Measurements from ENCODE around the gene SNW1.
"Not testable (repeated sequence)": the region's sequence is repeated elsewhere in the genome, so short reads cannot be mapped to it uniquely, and the experiment has no call there.

The SNW1 gene

DNA sequence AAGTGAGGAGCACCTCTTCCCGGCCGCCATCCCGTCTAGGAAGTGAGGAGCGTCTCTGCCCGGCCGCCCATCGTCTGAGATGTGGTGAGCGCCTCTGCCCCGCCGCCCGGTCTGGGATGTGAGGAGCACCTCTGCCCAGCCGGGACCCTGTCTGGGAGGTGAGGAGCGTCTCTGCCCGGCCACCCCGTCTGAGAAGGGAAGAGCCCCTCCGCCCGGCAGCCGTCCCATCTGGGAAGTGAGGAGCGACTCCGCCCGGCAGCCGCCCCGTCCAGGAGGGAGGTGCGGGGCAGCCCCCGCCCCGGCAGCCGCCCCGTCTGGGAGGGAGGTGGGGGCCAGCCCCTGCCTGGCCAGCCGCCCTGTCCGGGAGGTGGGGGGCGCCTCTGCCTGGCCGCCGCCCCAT is 13.5 kb downstream of the SNW1 start:
- not testable (repeated sequence) for DNase-seq (ENCODE audit: low read depth)

DNA sequence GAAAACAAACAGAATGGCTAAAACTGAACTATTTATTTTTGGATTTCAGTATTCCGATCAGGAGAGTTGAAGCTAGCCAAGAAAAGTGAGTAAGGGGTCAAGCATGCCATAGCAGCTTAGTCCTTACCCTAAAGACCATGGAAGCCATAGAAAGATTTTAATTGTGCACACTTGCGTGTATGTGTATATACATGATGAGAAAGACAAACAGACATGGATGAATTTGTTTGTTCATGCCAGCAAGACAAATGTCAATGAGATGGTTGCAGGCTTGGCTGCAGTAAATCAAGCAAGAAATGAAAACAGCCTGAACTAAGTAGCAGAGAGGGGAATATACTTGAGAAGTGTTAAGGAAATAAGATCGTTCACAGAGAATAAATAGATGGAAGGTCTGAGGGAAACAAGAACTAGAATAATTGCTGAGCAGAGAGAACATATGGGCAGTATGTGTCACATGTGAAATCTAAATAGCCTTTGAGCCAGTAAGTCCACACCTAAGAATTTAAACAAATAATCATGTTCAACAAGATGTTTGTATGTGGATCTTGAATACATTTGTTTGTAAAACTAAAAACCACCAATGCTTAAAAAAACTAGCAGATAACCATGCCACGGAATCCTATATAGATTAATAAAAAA is 14.8 kb downstream of the SNW1 start:
- no peak for DNase-seq (ENCODE audit: low read depth)

DNA sequence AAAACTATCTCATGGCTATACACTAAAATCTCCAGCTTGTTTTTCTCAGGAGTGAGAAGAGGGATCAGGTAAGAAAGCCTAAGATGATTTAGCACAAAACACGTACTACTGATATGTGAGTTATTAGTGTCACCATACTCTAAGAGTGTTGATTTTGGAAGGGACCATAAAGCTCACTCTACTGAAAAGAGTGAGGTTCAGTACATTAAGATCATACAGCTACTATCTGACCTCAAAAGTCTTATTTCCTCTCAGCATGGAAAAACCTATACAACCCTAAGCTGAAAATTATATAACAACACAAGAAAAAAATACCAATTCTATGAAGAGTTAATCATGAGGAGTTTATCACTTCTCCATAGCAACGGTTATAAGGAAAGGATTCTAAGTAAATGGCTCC is 19.5 kb downstream of the SNW1 start:
- no peak for DNase-seq (ENCODE audit: low read depth)

DNA sequence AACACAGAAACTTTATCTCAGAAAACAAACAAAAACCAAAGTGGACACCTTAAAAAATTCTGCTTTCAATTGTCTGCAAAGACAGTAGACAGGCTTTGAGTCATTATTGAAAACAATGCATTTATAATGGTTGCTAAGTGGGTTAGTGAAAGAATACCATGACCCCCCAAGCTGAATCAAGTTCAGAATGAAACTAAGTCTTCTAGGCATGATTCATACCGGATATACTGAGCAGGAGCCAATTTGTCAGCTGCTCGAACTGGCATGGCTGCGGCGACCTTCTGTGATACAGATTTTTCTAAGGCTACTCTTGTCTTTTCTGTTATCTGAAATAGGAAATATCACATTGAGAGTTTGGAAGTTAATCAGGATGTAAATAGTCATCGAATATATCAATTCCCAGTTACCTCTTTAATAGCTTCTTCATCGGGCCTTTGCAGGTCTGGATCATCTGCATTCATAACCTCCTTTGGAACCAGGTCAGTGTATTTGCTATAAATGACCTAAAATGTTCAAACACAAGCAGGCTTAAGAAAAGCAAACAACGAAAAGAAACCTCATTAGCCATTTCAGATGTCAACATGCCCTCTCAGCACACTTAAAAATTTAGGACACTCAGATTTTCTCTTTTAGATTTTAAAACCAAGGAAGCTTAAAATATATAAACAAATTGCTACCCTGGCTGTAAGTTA is 22.3 kb downstream of the SNW1 start:
- DNase-seq (ENCODE audit: low read depth), result peak; percentile 38

DNA sequence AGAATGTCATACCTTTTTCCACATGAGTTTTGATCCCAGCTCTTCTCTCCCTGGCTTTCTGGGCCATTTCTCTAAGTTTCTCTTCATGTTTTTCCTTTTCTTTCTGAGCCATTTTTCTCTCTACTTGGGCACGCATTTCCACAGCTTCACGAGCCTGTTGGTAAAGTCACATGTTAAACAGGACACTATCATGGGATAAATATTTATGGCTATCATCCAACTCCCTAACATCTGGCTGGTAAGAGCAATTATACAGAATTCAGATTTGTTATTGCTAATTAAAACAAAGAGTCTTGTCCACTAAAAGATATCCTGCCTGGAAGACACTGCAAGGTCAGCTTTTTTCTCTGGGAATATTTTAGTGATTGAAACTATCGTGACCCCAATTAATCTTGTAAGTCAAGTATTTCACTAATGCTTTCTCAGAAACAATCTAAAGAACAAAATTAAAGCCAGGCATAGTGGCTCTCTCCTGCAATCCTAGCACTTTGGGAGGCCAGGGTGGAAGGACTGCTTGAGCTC is 29.9 kb downstream of the SNW1 start:
- DNase-seq (ENCODE audit: low read depth), result peak; percentile 35

DNA sequence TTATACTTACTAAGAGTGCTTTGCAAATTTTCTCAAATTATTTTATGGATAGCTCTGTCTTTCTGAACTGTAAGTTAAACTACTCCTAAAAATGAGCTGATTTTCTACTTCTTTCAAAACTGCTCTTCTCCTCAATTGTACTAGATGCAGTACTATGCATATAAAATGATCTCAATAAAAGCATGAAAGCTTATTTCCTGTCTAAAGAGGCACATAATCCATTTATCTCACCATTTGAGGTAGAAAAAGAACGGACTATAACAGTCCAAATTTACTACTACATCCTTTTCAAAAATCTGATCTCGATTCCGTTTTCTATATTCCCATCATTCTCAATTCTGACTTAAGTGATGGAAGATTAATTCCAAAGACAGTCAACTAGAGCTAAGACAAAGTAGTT is 38.7 kb downstream of the SNW1 start:
- DNase-seq (ENCODE audit: low read depth), result no peak

DNA sequence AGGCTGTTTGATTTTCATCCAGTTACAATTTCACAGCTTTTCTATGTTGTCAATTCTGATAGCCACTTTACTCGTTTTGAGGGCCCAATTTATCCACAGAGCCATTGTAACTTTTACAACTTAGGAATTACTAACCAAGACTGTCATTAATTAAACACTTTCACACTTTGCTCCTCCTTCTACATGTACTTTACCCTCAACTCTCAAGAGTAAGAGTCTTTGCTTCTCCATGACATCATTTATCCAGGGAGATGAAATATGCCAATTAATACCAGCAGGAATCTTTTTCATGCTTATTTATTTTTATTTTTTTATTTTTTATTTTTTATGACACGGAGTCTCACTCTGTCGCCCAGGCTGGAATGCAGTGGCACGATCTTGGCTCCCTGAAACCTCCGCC is 39.5 kb downstream of the SNW1 start:
- DNase-seq (ENCODE audit: low read depth), result no peak

DNA sequence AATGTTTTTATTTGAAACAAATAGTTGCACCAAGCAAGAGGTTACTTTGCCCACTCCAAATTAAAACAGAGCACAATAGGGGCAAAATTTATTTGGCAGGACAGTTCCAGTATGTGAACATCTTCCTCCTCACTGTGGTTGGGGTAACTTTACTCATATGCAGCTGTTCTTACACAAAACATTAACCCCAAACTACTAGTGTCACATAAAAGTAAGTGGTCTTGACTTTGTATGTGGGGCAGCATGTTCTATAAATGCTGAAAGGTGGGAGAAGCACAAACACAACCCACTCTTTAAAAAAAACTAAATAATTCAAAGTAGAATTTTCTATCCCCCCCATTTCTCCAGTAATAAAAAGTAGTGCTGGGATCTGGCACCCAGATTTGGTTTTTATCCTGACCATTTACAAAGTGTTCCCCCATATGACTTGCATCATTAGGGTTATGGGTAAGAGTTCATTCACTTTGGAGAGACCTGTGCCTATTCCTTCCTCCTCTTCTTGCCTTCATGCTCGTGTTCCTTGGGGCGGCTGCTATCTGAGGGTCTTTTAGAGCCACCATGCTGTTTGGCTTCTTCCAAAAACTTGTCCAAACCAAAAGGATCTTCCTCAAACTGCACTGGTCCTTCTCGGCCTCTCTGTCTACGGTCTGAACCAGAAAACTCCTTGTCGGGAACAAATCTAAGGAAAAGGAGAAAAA is 43.2 kb downstream of the SNW1 start:
- DNase-seq (ENCODE audit: low read depth), result no peak

DNA sequence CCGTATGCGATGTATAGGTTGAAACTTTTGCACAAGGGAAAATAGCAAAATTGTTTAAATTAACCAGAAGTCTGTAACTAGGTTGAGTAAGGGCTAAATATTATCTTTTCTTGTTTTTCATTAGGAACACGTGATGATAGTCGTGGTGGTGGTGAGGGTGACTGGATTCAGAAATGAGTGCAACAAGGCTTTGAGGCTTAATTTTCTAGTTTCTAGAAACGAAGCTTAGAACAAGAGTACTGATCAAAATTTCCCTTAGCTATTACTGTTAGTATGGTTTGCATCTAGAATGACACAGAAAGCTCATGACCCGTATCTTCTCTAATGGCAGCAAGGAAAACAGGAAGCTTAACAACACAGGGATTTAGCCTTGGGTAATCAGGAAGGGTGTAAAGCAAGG is 46.0 kb downstream of the SNW1 start:
- no peak for DNase-seq (ENCODE audit: low read depth)

DNA sequence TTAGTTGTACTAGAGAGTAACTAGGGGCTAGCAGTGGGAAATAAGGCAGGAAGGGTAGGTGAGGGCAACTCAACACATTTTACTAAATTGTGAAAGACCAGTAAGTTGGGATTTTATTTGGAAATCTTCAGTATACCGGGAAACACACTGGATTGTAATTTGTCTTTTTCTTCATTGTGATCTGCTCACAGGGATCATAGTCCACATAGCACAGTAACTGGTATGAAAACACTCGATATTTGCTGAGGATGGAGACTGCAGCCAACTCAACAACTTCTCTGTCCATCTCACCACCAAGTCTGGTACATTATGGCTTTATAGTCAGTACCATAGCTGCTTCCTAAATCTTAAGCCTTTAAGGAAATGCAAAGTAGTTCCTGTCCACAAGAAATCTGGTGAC is 50.6 kb downstream of the SNW1 start:
- DNase-seq (ENCODE audit: low read depth), result no peak

DNA sequence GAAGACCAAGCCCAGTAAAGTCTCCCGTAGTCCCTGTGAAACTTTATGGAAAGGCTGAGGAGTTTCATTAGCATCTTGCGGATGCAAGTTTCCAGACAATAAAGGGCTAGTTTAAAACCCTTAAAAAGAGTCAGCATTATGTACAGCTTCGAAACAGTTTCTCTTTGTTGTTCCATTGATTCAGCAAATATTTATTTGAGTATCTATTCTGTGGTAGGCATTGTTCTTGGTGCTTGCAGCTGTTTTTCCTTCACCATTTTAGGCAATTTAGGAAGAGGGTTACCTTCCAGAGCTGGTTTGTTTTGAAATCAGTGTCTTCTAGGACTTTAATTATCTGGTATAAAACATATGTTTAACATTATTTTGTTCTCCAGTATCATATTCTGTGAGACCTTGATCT is 51.5 kb downstream of the SNW1 start:
- no peak for DNase-seq (ENCODE audit: low read depth)

DNA sequence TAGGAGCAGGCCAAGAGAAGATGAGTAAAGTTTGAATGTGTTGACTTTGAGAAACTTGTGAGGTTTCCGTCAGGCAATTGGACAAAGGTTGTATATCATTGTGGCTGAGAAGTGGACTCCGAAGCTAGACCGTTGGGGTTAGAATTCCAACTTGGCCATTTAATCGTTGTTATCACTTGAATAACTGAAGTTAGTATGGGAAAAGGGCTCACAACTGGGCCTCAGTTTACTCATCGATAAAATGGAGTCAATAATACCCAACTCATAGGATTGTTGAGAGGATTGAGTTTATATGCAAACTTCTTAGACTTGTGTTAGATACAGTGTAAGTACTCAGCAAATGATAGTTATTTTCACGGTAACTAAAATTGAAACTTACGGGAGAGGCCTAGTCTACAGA is 52.2 kb downstream of the SNW1 start:
- DNase-seq (ENCODE audit: low read depth), result no peak

DNA sequence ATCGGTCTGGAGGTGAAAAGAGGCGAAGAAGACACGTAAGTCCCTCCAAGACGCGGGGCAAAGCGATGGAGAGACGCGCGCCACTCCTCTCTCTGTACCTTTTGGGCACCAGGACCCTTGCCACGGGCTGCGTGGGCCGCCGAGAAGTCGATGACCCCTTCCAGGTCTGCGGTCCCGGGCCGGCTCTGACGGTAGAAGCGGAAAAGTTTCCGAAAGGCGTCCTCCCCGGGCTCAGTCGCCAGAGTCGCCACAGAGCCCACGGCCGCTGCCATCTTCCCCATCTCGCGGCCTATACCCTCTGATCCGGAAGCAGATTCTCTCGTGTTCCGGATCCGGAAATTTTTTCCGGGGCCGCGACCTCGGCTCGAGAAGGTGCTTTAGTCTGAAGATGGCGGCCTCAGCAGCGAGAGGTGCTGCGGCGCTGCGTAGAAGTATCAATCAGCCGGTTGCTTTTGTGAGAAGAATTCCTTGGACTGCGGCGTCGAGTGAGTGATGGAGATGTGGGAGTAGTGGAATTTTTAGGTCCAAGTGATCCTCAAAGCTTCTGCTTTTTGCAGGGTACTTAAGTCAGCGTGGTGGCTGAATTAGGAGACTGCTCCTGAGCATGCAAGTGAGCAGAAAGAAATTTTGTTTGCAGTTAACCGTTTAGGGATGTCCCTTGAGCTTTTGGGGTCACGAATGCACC is 53.1 kb downstream of the SNW1 start, which contains the start of the genes ALKBH1 and SLIRP:
Gene ALKBH1, minus strand, starts transcription at position 300 of the 685 bp plus-strand sequence. Its CDS starts 19 bp downstream, at position 281.
Gene SLIRP, plus strand, starts transcription at position 380 of the 685 bp plus-strand sequence. Its CDS starts 9 bp downstream, at position 389.
- peak; percentile 90 for DNase-seq (ENCODE audit: low read depth)

DNA sequence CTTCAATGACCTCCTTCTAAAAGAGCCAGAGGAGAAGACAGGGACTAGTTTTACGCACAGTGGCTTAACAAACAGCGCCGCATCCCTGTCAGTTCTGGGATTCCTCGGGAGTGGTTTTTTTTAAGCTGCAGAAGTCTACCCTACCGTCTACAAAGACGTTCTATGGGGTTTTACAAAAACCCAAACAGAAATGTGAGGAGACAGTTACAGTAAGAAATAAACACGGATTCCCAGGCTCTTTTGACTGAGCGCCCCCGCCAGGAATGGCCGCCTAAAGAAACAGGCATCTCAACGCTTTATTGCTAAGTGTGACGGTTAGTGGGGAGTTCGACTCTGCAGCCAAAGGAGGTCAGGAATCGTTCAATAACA is 53.6 kb downstream of the SNW1 start:
- DNase-seq (ENCODE audit: low read depth), result peak; percentile 57

DNA sequence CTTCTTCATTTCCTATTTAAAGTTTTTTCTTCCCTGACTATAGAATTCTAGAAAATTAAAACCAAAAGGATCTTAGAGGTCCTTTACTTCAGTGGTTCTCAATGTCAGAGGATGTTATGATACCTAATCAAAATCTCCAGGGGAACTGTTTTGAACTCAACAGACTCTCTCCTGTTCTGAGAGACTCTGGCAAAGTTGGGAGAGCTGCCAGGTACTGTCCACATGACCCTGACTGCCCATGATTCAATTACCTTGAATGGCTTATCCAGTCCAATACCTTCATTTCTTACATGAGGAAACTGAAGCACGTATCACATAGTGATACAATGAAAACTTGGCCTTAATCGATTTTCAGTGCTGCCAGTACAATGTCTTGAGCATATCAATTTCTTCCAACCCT is 69.7 kb downstream of the SNW1 start:
- no peak for DNase-seq (ENCODE audit: low read depth)

DNA sequence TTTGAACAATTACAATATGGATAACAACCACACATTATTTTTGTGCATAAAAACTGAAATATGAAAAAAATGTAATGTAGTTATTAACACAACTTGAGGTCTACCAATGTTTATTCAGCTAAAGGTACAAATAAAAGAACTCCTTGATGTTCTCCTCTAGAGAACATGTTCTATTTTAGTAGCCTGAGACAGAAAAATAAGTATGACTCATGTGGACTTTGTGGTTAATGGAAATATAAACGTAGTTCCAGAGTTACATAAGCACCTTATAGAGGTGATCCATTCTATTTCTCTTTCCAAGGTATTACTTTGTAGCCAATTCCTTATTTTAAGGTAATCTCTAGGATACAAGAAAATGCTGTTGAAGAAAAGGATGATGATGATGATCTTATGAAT is 78.8 kb downstream of the SNW1 start:
- DNase-seq (ENCODE audit: low read depth), result peak; percentile 62

DNA sequence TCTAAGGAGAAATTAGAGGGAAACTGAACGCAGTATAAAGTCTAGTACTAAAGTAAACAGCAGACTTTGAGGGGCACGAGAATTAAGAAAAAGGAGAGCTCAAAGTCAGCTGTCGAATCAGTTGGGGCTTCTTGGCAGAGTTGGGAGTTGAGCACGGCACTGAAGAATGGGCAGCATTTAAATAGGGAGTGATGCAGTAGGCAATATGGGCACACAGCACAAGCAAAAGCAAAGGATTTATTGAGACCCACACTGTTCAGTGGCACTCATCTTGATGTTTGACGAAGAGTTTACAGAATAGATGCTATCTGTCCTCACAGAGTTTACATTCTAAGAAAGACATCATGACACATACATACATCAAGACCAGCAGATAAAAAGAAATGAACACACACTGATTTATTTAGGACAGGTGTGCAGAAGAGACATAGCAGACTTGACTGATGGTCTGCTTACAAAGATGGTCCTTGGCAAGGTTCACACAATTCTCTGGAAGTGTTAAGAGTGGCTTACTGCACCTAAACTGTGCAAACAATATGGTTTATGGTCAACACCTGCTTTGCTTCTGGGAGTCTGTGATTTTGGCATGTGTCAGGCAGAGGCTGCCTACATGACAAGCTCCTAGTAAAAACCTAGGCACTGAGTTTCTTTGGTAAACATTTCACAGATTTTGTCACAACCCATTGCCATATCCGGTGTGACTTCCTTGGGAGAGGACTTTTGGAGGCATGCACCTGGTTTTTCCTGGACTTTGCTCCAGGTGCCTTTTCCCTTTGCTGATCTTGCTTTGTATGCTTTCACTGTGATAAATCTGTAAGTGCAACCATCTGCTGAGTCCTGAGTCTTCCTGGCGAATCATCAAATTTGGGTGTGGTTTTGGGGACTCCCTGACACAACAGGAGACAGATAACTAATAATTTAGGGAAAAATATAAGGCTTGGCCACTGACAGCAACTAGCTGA is 79.5 kb downstream of the SNW1 start:
- peak; percentile 48 for DNase-seq (ENCODE audit: low read depth)

DNA sequence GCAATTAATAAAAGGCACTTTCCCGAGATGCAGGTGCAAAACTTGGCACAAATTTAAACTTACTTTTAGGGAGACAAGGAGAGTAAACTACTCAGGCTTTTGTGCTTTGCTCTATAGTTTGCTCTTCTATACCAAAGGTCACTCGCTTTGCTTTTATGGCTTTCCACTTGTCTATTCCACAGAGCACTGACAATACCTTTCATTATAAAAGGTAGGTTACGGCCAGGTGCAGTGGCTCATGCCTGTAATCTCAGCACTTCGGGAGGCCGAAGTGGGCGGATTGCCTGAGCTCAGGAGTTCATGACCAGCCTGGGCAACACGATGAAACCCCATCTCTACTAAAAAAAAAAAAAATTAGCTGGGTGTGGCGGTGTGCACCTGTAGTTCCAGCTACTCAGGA is 86.0 kb downstream of the SNW1 start:
- no peak for DNase-seq (ENCODE audit: low read depth)

DNA sequence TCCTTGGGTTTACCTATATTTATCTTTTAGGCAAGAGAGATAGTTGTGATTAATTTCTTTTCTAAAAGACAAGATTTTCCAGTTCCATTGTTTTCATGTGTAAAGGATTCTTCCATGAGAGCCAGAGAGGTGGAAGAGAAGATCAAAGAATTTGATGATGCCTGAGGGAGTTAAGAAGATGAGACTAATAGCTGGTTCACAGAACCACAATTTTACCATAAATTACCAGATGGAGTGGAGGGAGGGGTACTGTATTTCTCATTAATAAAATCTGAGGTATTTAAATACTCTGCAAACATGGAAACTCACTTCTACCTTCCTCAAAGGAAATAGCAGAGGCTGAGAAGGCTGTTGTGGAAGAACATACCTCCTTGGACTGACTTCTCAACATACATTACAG is 87.8 kb downstream of the SNW1 start:
- no peak for DNase-seq (ENCODE audit: low read depth)

All from ELR (cell line).